HFF-Myc (cell line): ENCODE data around the gene SLC48A1.

Experiments used
- DNase-seq: peaks from one replicate; pipeline ENCODE4 v3.0.0-alpha.2; 2011; ENCODE audit warnings: low read depth; ENCODE audit errors: extremely low read depth
- H3K4me3 ChIP-seq: replicated peaks from 2 replicates; pipeline ENCODE4 v1.5.1; 2011; ENCODE audit warnings: low read depth, mild to moderate bottlenecking, control low read depth, low read length
- TF ChIP-seq, protein P1 (sequence below): IDR thresholded peaks from 2 replicates; pipeline ENCODE4 v1.5.1; 2012; ENCODE audit warnings: mild to moderate bottlenecking, low read depth, low read length, control low read depth; ENCODE audit errors: missing control alignments

The SLC48A1 gene

DNA sequence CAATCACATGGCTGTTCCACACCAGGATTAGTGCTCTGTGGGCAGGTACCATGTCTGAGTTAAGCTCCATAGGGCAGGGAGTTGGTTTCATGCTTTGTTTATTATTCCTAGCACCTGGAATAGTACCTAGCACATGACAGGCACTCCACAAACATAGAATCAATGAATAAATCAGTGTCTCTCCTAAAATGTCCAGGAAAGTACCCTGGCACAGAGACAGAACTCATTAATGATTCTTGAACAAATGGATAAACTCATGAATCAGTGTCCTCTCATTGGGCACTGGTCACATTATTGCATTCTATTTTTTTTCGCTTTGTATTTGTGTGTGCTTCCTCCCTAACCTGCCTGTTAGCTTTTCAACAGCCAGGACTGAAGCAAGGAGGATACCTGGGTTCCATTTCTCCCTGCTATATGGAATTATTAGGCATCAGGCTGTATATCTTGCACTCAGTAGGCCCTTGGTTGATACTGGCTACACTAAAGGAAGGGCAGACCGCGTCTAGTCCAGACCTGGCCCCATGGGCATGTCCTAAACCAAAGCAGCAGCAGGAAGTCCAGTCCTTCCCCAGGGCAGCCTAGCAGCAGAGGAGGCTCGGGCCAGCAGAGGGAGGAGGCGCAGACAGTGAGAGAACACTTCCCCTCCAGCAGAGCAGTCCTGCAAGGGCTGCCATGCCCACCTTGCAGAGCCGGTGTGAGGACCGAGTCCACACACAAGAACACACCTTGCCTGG, 28.3 kb downstream of the SLC48A1 start:
- TF ChIP-seq, protein P1, sequence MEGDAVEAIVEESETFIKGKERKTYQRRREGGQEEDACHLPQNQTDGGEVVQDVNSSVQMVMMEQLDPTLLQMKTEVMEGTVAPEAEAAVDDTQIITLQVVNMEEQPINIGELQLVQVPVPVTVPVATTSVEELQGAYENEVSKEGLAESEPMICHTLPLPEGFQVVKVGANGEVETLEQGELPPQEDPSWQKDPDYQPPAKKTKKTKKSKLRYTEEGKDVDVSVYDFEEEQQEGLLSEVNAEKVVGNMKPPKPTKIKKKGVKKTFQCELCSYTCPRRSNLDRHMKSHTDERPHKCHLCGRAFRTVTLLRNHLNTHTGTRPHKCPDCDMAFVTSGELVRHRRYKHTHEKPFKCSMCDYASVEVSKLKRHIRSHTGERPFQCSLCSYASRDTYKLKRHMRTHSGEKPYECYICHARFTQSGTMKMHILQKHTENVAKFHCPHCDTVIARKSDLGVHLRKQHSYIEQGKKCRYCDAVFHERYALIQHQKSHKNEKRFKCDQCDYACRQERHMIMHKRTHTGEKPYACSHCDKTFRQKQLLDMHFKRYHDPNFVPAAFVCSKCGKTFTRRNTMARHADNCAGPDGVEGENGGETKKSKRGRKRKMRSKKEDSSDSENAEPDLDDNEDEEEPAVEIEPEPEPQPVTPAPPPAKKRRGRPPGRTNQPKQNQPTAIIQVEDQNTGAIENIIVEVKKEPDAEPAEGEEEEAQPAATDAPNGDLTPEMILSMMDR, result no peak
- no peak for DNase-seq
- no peak overlapping the region for H3K4me3 ChIP-seq

DNA sequence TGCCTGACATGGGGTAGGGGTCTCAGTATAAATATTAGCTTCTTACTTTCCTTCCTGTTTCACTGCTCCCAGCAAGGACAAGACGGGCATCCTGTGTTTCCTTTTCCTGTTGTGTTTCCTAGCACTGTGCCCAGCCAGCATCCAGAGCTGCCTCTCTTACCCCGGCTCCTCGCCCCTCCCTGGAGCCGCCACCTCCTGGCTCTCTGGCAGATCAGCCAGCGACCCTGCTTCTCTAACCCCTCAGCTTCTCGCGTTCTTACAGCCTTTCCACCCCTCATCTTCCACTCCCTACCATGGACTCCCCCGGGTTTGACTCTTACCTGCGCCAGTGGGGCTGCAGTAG, 28.8 kb downstream of the SLC48A1 start:
- TF ChIP-seq, protein P1, result no peak
- no peak for DNase-seq
- no peak overlapping the region for H3K4me3 ChIP-seq

- TF ChIP-seq, protein P1, result peak; percentile 41
- no peak for DNase-seq
- no peak overlapping the region for H3K4me3 ChIP-seq
Observed at GRCh38 chr12:47802312-47802711, 29.3 kb downstream of the SLC48A1 start.

DNA sequence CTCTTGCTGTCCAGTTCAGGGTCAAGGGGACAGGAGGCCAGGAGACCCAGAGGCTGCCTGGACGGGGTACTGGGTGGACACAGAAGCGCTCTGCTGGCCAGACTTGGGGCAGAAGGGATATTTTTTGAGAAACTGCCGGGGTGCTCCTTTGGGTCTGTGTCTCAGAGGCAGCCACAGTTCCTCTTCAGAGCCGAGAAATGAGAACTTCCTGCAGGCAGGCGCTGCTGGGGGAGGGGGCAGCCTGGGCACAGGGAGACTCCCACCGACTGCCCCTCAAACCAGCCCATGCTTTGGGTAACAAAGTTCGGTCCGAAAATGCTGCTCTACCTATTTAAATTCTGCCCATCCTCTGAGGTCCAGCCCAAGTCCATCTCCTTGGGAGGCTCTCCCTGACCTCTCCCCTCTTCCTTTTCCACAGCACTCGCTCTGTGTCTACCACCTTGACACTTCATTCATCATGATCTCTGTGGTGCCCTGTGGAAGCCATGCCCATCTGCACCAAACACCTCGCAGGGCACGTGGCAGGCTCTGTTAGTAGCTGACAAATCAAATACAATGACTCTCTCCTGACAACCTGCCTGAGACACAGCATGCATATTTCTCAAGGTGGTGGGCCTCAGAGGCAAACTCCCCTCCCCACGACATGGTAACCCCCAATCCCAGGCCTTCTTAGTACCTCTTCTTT, 30.3 kb downstream of the SLC48A1 start:
- no peak overlapping the region for H3K4me3 ChIP-seq
- TF ChIP-seq, protein P1, result no peak
- DNase-seq, result no peak

DNA sequence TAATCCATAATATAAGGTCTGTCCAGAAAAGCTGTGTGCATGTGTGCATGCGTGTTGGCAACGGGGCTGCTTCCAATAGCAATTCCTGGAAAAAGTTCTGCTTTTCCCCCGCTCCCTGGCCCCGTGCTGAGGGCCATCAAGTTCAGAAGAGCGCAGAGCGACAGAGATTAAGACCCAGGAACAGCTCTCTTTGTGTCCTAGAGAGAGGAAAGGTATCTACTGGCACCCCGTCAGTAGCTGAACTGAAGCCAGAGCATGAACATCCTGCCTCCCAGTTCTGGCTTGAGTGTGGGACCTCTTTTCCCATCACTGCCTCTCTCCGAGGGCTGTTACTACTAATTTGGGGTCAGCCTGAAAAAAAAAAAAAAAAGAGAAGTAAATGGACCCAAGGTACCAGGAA, 31.1 kb downstream of the SLC48A1 start:
- no peak for DNase-seq

GRCh38 chr12:47805417-47805816, 32.4 kb downstream of the SLC48A1 start:
- TF ChIP-seq, protein P1, result no peak
- no peak overlapping the region for H3K4me3 ChIP-seq
- no peak for DNase-seq

More for the DNA sequence above, 31.1 kb downstream of the SLC48A1 start:
- TF ChIP-seq, protein P1, result no peak
- H3K4me3 ChIP-seq, result no peak overlapping the region
